AG04450 (cell line): ENCODE data around the gene GPR156. TPM values are rescaled to one million over a fixed set of nuclear protein-coding genes. Genes with fewer than 3 reads are reported as not detected.

Experiments used
- CTCF ChIA-PET: fragments of 300-600, 350-600 bp; formaldehyde crosslinking; extraction: SDS; loops from one replicate; lab custom pipeline; 2022; ENCODE audit warnings: antibody characterized with exemption, inconsistent platforms; lab: Charles Lee
- POLR2A ChIA-PET: fragments of 350-600 bp; formaldehyde crosslinking; extraction: SDS; loops from one replicate; lab custom pipeline; 2021; ENCODE audit warnings: antibody characterized with exemption, inconsistent platforms; lab: Yijun Ruan, JAX
- DNase-seq: peaks from one replicate; pipeline ENCODE4 v3.0.0-alpha.2; 2011; ENCODE audit warnings: low read depth, low spot score
- H3K27ac ChIP-seq: one replicate; pipeline ENCODE4 v1.5.1; 2012; ENCODE audit warnings: low read depth, low read length, control low read depth
- H3K27me3 ChIP-seq: one replicate; pipeline ENCODE4 v1.6.0; 2012; ENCODE audit warnings: low read length; ENCODE audit not compliant: control insufficient read depth, insufficient read depth
- H3K4me3 ChIP-seq: 2 replicates; pipeline ENCODE4 v1.5.1; 2011; ENCODE audit warnings: mild to moderate bottlenecking, low read depth, low read length, control low read depth
- H3K9me3 ChIP-seq: 2 replicates; pipeline ENCODE4 v1.5.1; 2012; ENCODE audit warnings: low read length; ENCODE audit not compliant: control insufficient read depth, insufficient read depth
- polyA plus RNA-seq: library from polyadenylated mRNA; depleted of rRNA; stranded (reverse); fragments of >200 nt; gene quantifications from 2 replicates; pipeline ENCODE4 v1.2.3, GENCODE V29; 2011; rRNA removed
- small RNA-seq: library from RNA; depleted of rRNA; stranded (forward); fragments of <200 nt; gene quantifications from one replicate; pipeline ENCODE3, GENCODE V24; 2012; ENCODE audit warnings: low read depth; ENCODE audit not compliant: insufficient read length
- TF ChIP-seq, protein P1 (sequence below): IDR thresholded peaks from 2 replicates; pipeline ENCODE4 v1.5.1; 2011; ENCODE audit warnings: low read depth, low read length, control low read depth, inconsistent platforms

The GPR156 gene
- polyA plus RNA-seq, 1 experiment: 0.22 TPM

DNA sequence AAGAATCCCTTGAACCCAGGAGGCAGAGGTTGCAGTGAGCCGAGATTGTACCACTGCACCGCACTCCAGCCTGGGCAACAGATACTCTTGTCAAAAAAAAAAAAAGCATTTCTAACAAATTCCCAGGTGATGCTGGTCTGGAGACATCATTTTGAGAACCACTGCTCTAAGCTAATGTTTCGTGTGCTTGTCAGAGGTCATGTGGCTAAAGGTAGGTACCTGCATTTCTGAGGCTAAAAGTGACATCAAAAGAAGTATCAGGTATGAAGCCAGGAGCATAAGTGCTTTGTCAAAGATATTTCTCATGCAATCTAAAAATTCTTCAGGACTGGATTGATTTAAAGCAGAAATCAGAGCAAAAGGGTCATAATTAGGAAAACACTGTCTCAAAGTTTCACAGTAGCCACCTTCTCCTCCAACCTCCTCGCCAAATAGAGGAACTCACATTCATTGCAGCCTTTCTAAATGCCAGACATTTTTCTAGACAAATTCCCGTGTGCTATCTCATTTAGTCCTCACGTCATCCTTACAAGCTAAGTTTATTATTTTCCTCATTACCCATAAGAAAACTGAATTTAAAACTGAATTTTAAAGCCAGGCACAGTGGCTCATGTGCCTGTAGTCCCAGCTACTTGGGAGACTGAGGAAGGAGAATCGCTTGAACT is 165.0 kb downstream of the GPR156 start:
- TF ChIP-seq, protein P1, sequence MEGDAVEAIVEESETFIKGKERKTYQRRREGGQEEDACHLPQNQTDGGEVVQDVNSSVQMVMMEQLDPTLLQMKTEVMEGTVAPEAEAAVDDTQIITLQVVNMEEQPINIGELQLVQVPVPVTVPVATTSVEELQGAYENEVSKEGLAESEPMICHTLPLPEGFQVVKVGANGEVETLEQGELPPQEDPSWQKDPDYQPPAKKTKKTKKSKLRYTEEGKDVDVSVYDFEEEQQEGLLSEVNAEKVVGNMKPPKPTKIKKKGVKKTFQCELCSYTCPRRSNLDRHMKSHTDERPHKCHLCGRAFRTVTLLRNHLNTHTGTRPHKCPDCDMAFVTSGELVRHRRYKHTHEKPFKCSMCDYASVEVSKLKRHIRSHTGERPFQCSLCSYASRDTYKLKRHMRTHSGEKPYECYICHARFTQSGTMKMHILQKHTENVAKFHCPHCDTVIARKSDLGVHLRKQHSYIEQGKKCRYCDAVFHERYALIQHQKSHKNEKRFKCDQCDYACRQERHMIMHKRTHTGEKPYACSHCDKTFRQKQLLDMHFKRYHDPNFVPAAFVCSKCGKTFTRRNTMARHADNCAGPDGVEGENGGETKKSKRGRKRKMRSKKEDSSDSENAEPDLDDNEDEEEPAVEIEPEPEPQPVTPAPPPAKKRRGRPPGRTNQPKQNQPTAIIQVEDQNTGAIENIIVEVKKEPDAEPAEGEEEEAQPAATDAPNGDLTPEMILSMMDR: no peak
- POLR2A ChIA-PET: interaction anchor here (0.7 kb wide), 1 partner anchor 226 kb away, joined by 3 read pairs; no protein-coding TSS in a partner anchor
- no peak for DNase-seq
- no peak overlapping the region for H3K4me3 ChIP-seq
- CTCF ChIA-PET: no interaction called here
- H3K9me3 ChIP-seq: no peaks in the 10 kb centered on the region
- no peaks in the 10 kb centered on the region for H3K27me3 ChIP-seq
- H3K27ac ChIP-seq: no peak overlapping the region

Small RNAs within 50 kb of the gene (small RNA-seq; reads per million reads assigned to genes)
- gene RF00019 (not detected), gene RN7SL397P (not detected)

Other genes starting within 250 kb of the GPR156 start
- gene GSK3B, start 190.8 kb downstream of the GPR156 start, polyA plus RNA-seq: 40.0 and 43.4 TPM in 2 replicates
- gene LRRC58, start 64.1 kb upstream of the GPR156 start, polyA plus RNA-seq: 9.9 and 15.0 TPM in 2 replicates
- gene FSTL1, start 165.8 kb upstream of the GPR156 start, polyA plus RNA-seq: 1,126 and 1,300 TPM in 2 replicates